GM12878 (cell line): Measurements from ENCODE around the gene DYRK4. TPM values are rescaled to one million over a fixed set of nuclear protein-coding genes. Genes with fewer than 3 reads are reported as not detected.
"Not testable (repeated sequence)": the region's sequence is repeated elsewhere in the genome, so short reads cannot be mapped to it uniquely, and the experiment has no call there.

Experiments used
- ATAC-seq: fragments of 200-7000 bp; cut with Tn5 transposase; 3 replicates; pipeline ENCODE4 v1.9.1; 2020; ENCODE audit warnings: mild to moderate bottlenecking, moderate library complexity
- BruUV-seq: library from RNA; stranded (reverse); fragments of 400-500 nt; replicated peaks from 2 replicates; lab custom pipeline; 2021; lab: Mats Ljungman, UMichigan
- CTCF ChIA-PET: fragments of 300-600 bp; sonication (Branson Sonifier 250); formaldehyde crosslinking; extraction: SDS; loops from one replicate; lab custom pipeline; 2021; ENCODE audit warnings: inconsistent platforms; lab: Yijun Ruan, JAX
- POLR2A ChIA-PET: fragments of 350-600 bp; formaldehyde crosslinking; extraction: SDS; loops from one replicate; lab custom pipeline; 2021; ENCODE audit warnings: inconsistent platforms; lab: Charles Lee
- RAD21 ChIA-PET: fragments of 300-600 bp; sonication (Branson Sonifier 250); formaldehyde crosslinking; loops from one replicate; lab custom pipeline; 2023; ENCODE audit warnings: antibody characterized with exemption; ENCODE audit not compliant: unreplicated experiment; lab: Charles Lee
- SMC1A ChIA-PET: fragments of 300-600 bp; sonication (Branson Sonifier 250); formaldehyde crosslinking; loops from one replicate; lab custom pipeline; 2023; ENCODE audit not compliant: unreplicated experiment, uncharacterized antibody; lab: Charles Lee
- DNase-seq: peaks from one replicate; pipeline ENCODE4 v3.0.0-alpha.2; 2011; ENCODE audit warnings: low read depth, low spot score
- FAIRE-seq: peaks from 3 replicates; lab custom pipeline; 2011; peaks lifted over from hg19 to GRCh38; lab: Jason Lieb, UNC
- H2AFZ ChIP-seq: 2 replicates; pipeline ENCODE4 v1.6.0; 2011; ENCODE audit warnings: low read depth, low read length, control low read depth; ENCODE audit not compliant: control insufficient read depth
- H3K27ac ChIP-seq: 2 replicates; pipeline ENCODE4 v1.5.1; 2011; ENCODE audit warnings: control low read depth; ENCODE audit not compliant: control insufficient read depth, insufficient read depth
- H3K27me3 ChIP-seq, 2 experiments: replicated peaks in 1 of 2; 2 replicates each; pipeline versions ENCODE4 v1.6.0 to v1.6.1; 2011; ENCODE audit warnings: low read length in 1 of 2; ENCODE audit not compliant: control insufficient read depth in 2 of 2, insufficient read depth in 2 of 2
- H3K36me3 ChIP-seq, 2 experiments: 2 replicates each; pipeline ENCODE4 v1.5.1; 2011; ENCODE audit warnings: low read length in 1 of 2; ENCODE audit not compliant: control insufficient read depth in 2 of 2, insufficient read depth in 2 of 2
- H3K4me1 ChIP-seq: 2 replicates; pipeline ENCODE4 v1.6.1; 2011; ENCODE audit warnings: mild to moderate bottlenecking, low read length, moderate library complexity, mixed read lengths; ENCODE audit not compliant: control insufficient read depth, insufficient read depth
- H3K4me2 ChIP-seq: 2 replicates; pipeline ENCODE4 v1.6.0; 2011; ENCODE audit warnings: control low read depth; ENCODE audit not compliant: control insufficient read depth, insufficient read depth
- H3K4me3 ChIP-seq: fragments of 200-600 bp; sonication (generic); 2 replicates; pipeline ENCODE4 v1.5.1; 2016
- H3K79me2 ChIP-seq: 2 replicates; pipeline ENCODE4 v1.6.0; 2011; ENCODE audit warnings: low read length; ENCODE audit not compliant: control insufficient read depth, insufficient read depth
- H3K9ac ChIP-seq: 2 replicates; pipeline ENCODE4 v1.8.0; 2011; ENCODE audit warnings: low read length, control low read depth, mixed read lengths; ENCODE audit not compliant: control insufficient read depth, insufficient read depth
- H3K9me3 ChIP-seq: replicated peaks from 3 replicates; pipeline ENCODE4 v1.5.1; 2011; ENCODE audit warnings: mild to moderate bottlenecking, low read length; ENCODE audit not compliant: control insufficient read depth, insufficient read depth
- H4K20me1 ChIP-seq: 2 replicates; pipeline ENCODE4 v1.6.0; 2011; ENCODE audit not compliant: control insufficient read depth, insufficient read depth
- CHD1 ChIP-seq: IDR thresholded peaks from 2 replicates; pipeline ENCODE4 v1.6.1; 2012; ENCODE audit warnings: low read depth, low read length, improper control_type of control experiment
- WGBS: methylation state at CpG from one replicate; pipeline ENCODE4 v1.1.6; 2016; ENCODE audit warnings: low lambda C conversion rate; ENCODE audit not compliant: insufficient replicate concordance, insufficient coverage; ENCODE audit errors: missing lambda C conversion rate; 5-methylcytosine and 5-hydroxymethylcytosine counted together
- in situ Hi-C: fragments of 300-500 bp; cut with MboI; formaldehyde crosslinking; loops from 9 replicates; pipeline ENCODE4 v1.14.3; 2018; ENCODE audit warnings: mixed read lengths
- intact Hi-C: fragments of 100-400 bp; cut with micrococcal nuclease; formaldehyde crosslinking; loops from one replicate; pipeline ENCODE4 v1.14.2; 2022; ENCODE audit not compliant: unreplicated experiment
- polyA plus RNA-seq, 11 experiments: library from polyadenylated mRNA; depleted of rRNA in 4 of 11; unstranded in 6 of 11; stranded (reverse) in 5 of 11; fragments of >200 nt; fragmentation: Nextera tagmentation in 4 of 11; fragmentation: Illumina TruSeq in 1 of 11; extraction: Ambion mirVana in 4 of 11; extraction: Trizol in 1 of 11; gene quantifications; 1 replicate in 1 of 11; 2 replicates in 10 of 11; pipeline versions ENCODE4 v1.2.1 to v1.2.3, GENCODE V29; 2011 to 2016; ENCODE audit warnings: inconsistent platforms in 2 of 11, missing spikeins in 2 of 11, low read depth in 1 of 11
- total RNA-seq, 4 experiments: library from RNA; depleted of rRNA in 3 of 4; stranded (reverse); fragments of >200 nt in 3 of 4; fragmentation: Illumina TruSeq in 1 of 4; extraction: Trizol in 1 of 4; gene quantifications; 2 replicates each; pipeline versions ENCODE4 v1.2.1 to v1.2.3, GENCODE V29; 2013 to 2021

Gene DYRK4
- total and polyA plus RNA-seq, 10 of the 15 experiments (the other 5 are each of a cell fraction or from before 2014, with no cell fraction given): 30.8 to 66.7 (median 46.8) TPM

GRCh38 chr12:4518106-4518728 is 43.8 kb upstream of the DYRK4 start:
- CTCF ChIA-PET: interaction anchor here (1.6 kb wide), 1 partner anchor 9 kb away, joined by 5 read pairs; no protein-coding TSS in a partner anchor
- no peak for ATAC-seq
- H3K4me1 ChIP-seq: no peaks in the 10 kb centered on the region
- FAIRE-seq: no peak
- no peak overlapping the region for H3K9ac ChIP-seq
- H3K4me2 ChIP-seq: no peak overlapping the region
- H3K36me3 ChIP-seq: peaks cover 0 to 7% of the 10 kb centered on the region in 2 experiments; a peak in 2 of 4 replicates
- no peaks in the 10 kb centered on the region for H3K9me3 ChIP-seq
- in situ Hi-C loops (no loop called here), intact Hi-C loops (no loop called here)
- no peak overlapping the region for H3K27ac ChIP-seq
- no peaks in the 10 kb centered on the region for H3K27me3 ChIP-seq
- no peak for TF ChIP-seq CHD1
- no peaks in the 10 kb centered on the region for H4K20me1 ChIP-seq
- no TSS peak for BruUV-seq
- H3K79me2 ChIP-seq: no peaks in the 10 kb centered on the region
- DNase-seq: no peak
- SMC1A ChIA-PET: no interaction called here
- RAD21 ChIA-PET: interaction anchor here (0.7 kb wide), 1 partner anchor 14 kb away, joined by 3 read pairs; no protein-coding TSS in a partner anchor
- POLR2A ChIA-PET: no interaction called here
- H2AFZ ChIP-seq: no peak overlapping the region
- no peak overlapping the region for H3K4me3 ChIP-seq
- WGBS: 98% methylated on average over 5 of the region's 5 CpGs

- H3K4me2 ChIP-seq, H3K27ac ChIP-seq, H4K20me1 ChIP-seq, BruUV-seq, H2AFZ ChIP-seq, H3K9ac ChIP-seq, H3K9me3 ChIP-seq, FAIRE-seq, RAD21 ChIA-PET, H3K27me3 ChIP-seq, H3K79me2 ChIP-seq, H3K4me3 ChIP-seq, SMC1A ChIA-PET, in situ Hi-C loops, H3K4me1 ChIP-seq, H3K36me3 ChIP-seq, ATAC-seq, DNase-seq: not testable (repeated sequence)
- intact Hi-C loops: loop anchor here (10.0 kb wide), 2 partner anchors 529 to 559 kb away; no protein-coding TSS in a partner anchor
- ChIA-PET CTCF (interaction anchor here (4.8 kb wide), 1 partner anchor 102 kb away, joined by 28 read pairs; no protein-coding TSS in a partner anchor), POLR2A (interaction anchor here (0.7 kb wide), 1 partner anchor 251 kb away, joined by 4 read pairs; no protein-coding TSS in a partner anchor)
- WGBS: 97% methylated on average over 7 of the region's 7 CpGs
These were observed 38.6 kb upstream of the DYRK4 start for GRCh38 chr12:4523443-4523842.
